HG03103 (cell line): ENCODE data around the gene ADORA2A.

Experiments
- ATAC-seq: cut with Tn5 transposase; IDR thresholded peaks from one replicate; pipeline ENCODE4 v1.9.1; 2021; ENCODE audit warnings: low read depth; ENCODE audit not compliant: unreplicated experiment

ADORA2A gene

DNA sequence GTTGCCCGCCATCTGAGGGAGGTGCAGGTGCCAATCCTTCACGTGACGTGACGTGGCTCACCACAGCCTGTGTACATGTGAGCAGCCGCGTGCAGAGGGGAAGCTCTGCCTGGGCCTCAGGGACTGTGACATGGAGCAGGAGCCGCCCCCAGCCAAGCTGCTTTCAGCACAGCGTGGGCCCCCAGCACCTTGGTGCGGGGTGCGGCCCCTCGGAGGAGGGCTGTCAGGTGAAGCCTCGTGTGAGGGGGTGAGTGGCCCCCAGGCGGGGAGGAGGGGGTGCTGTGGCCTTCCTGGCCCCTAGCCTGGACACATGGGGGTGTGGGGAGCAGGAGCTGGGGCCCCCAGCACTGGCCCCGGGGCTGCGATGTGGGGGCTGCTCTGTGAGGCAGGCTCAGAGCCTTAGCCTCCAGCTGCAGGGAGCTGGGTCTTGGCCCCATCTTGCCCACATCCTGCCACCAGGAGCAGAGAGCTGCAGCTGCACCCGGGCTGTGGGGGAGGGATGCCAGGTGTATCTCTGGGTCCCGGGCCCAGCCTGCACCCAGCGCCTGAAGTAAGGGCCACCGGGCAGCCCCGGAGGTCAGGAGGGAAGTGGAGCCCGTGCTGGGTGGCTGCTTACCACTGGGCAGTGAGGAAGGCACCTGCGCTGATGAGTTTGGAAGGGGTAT lies at the start of gene ADORA2A:
TSS of gene ADORA2A (plus strand) at position 100 of the 665 bp plus-strand sequence. CDS start 5,806 bp downstream, outside the sequence.
- no peak for ATAC-seq

DNA sequence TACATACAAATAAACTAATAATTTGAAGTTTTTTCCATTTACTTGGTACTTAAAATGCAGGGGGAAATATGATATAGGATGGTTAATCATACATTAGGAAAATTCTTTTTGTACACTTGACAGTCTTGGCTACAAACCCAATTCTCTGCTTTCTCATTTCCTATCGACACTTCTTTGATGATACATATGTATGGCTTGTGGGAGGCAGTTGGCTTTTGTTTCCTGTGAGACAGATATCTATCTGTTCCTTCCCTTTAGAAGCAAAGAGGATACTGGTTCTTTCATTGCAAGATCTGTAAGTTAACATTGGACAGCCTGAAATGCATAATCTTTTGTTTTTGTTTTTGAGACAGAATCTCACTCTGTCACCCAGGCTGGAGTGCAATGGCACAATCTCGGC lies 47.9 kb upstream of the ADORA2A start:
- ATAC-seq: no peak

DNA sequence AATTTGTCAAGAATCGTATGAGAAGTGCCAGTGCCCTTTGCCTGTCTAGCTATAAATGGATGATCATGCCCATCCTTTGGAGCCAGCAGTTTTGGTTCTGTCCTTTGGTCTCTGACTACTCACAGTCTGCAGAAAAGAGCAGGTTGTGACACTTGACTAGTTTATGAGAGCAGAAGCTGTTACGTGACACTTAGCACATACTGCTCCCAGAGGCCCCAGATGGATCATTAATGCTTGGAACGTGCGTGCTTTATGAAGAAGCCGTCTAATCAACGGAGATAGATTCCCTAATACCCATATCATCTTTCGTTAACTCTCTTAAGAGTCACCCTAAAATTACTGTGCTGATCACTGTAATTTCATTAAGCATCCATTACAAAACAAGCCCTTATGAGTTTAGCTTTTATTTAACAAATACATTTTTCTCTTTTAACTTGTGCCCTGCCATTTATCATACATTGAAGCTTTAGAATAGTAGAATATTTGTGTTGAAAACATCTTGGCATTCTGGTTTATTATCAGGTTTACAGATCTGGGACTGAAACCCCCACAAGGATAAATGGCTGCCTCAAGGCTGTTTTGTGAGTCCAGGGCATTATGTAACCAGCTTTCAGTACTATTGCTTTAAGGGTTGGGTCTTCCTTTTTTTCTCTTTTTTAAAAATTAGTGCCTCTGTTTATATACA lies 47.0 kb upstream of the ADORA2A start:
- ATAC-seq: no peak

DNA sequence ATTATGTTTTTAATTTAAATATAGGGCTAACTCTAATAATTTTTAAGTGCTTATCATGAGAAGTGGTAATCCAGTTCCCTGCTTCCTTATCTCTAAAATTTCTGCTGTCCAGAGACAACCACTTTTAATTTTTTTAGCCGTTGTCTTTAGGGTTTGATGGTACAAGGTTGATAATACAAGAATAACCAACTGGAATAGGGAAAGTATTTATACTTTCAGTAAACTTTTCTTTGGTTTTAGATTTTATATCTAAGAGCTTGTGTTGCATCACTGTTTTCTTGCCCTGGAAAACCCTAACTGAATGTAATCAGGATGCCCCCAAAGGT lies 46.5 kb upstream of the ADORA2A start:
- no peak for ATAC-seq

DNA sequence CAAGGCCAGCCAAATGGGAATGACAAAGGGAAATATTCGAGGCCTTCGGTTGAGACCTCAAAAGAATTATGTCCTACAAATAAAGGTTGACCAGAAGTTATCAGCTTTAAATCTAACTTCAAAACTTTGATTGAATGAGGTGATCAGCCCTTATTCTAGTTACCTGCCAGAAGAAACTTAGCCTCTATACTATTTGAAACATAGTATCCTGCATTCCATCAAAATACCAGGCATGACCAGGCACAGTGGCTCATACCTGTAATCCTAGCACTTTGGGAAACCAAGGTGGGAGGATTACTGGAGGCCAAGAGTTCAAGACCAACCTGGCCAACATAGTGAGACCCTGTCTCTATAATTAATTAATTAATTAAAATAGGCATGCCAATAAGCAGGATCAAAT lies 44.3 kb upstream of the ADORA2A start:
- ATAC-seq: no peak

DNA sequence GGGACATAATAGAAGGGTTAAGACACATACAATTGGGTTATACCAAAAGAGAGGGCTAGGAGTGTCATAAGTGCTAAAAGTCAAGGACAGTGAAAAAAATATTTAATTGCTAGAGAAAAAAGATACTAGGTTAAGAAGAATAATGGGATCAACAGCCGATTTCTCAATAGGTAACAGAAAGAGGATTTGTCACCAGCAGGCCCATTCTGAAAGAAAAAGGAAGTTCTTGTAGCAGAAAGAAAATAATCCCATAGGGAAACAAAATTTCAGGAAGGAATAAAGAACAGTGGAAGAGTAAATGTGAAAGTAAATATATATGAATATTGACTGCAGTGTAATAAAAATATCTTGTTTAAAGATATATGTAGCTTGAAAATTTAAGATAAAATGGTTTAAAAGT lies 43.3 kb upstream of the ADORA2A start:
- no peak for ATAC-seq

DNA sequence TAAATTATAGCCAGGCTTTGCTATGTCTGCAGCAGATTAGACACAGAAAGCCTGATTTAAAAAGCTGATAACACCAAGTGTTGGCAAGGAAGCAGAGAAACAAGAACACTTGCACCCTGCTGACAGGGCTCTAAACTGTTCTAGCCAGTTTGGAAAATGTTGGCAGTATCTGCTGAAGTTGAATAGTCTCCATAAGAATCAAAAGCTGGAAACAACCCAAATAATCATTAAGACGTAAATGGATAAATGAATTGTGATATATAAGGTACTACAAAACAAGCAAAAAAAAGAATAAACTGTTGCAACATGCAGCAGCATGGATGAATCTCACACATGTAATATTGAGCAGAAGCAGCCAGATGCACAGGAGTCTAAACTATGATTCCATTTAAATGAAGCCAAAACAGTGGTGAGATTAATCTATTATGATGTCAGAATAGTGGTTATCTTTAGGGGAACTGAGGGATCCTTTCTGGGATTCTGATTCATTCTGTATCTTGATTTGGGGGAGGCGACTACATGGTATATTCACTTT lies 40.4 kb upstream of the ADORA2A start:
- ATAC-seq: no peak

DNA sequence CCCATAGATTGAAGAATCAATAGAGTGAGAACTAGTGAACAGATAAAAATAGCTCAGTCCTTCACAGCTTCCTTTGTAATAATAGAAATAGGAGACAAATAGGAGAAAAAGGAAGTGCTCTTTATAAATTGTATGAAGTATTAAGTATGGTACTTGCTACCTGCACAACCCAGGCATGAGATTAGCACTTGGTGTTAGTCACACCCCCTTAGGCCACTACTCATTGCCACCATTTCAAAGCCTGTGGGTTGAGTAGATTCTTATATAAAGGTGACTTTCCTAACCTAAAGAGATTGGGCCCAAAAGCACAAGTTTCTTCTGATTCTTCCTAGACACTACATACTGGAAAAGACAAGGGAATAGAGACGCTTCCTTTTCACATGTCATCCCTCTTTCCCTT lies 37.7 kb upstream of the ADORA2A start:
- no peak for ATAC-seq

DNA sequence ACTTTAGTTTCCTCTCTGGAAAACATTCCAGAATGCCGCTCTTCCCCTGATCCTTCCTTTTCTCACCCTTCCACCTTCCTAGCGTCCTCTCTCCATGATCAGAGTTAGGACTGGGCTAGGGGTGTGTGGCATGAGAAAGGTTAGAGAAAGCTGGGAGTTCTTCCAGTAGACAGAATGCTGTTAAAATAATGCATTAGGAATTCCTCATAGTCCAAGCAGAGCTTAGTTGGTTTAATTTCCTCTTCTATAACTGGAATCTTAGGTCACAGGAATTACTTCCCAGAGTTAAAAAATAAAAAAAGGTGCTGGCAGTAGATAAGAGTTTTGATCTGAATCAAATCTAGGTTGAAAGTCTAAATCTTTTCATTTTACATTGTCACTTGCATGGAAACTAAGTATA lies 37.2 kb upstream of the ADORA2A start:
- no peak for ATAC-seq

DNA sequence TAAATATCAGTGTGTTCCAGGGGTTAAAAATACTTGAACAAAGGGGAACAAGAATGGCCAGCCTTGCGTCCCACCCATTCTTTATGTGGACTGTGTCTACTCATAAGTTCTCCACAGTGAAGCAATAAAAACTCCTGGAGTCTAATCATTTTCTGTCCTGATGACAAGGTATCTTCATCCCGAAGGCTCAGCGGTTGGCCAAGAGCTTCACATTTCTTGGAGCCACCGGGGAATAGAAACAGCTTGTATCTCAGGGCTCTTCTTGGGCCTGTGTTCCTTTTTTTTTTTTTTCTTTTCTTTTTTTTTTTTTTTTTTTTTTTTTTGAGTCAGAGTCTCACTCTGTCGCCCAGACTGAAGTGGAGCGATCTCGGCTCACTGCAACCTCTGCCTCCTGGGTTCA lies 36.8 kb upstream of the ADORA2A start:
- no peak for ATAC-seq

DNA sequence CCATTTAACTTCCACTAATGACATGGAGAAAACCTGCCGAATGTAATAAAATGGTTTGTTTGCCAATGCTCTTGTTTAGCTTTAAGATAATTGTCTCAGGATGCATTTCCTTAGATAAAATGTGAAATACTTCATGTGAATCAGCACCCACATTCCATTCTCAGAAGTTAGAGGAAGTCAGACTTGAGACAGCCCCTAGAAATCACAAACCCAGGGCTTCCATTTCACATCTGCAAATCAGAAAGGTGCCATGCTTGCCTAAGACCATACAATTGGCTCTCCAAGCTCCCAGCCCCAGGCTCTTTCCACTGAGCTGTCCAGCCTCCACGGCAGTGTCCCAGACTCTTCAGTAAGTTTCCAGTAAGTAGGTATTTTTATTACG lies 35.6 kb upstream of the ADORA2A start:
- no peak for ATAC-seq

DNA sequence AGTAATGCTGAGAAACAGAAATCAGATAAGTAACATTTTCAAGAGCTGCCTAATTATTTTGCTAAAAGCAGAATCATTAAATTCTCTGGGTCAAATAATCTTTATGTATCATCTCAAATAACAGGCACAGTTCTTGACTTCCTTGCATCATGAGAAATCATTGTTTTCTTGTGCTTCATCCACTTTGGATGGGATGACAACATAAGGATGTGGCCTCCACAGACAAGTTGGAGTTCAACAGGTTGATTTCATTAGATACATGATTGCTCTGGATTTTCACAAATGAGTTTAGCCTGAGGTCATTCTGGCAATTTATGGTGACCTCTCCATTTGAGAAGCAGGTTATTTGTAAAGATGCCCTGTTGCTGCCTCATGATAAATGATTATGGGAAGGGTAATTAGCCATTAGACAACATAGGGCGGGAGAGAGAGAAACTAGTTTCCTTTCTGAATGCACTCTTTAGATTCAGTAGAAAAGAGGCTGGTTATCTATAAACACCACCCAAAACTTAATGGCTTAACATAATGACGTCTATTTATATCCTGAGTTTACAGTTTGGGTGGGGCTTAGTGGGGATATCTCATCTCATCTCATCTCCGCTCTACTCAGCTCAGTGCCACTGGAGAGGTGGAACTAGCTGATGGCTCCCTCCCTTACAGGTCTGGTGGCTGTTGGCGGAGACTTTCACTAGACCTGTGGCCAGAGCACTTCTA lies 35.0 kb upstream of the ADORA2A start:
- no peak for ATAC-seq

DNA sequence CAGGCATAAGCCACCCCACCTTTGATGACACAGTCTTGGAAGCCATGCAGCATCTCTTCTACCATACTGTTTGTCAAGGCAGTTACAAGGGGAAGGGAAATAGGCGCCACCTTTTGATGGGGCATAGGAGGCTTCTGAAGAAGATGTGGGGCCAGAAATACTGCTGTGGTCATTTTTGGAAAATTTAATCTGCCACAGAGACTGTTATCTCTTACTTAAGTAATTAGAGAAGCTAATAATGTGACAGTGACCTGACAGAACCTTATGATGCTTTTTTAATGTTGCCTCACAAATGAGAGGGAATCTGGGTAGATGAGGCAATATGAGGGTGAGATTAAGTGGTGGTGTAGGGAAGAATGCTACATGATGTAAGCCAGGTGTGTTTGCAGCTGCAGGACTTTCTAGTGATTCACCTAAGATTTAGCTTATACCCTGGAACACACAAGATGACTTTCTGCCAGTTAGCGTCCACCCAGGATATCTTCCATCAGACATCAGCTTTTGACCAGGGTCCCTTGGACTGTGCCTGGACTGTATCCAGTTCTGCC lies 34.3 kb upstream of the ADORA2A start:
- ATAC-seq: no peak

DNA sequence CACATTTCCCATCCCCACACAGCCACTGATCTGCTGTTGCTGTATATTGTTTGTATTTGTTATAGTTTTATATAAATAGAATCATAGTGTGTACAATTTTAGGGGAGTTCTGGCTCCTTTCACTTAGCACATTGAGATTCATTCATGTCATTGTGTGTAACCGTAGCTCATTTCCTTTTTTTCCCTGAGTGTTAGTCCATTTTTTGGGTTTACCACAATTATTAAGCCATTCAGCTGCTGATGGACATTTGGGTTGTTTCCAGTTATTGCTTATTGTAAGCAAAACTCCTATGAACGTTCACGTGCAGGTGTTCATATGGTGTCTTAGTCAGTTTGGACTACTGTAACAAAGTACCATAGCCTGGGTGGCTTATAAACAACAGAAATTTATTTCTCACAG lies 33.6 kb upstream of the ADORA2A start:
- no peak for ATAC-seq

DNA sequence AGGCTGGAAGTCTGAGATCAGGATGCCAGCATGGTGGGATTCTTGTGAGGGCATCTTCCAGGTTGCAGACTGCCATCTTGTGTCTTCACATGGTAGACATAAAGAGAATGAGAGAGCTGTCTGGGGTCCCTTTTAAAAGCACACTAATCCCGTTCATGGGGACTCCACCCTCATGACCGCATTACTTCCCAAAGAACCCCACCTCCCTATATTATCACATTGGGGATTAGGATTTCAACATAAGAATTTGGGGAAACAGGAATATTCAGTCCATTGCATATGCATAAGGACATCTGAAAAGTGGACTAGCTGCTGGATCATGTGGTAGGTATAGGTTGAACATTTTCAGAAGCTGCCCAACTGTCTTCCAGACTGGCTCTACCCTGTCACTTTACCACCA lies 33.1 kb upstream of the ADORA2A start:
- ATAC-seq: no peak

DNA sequence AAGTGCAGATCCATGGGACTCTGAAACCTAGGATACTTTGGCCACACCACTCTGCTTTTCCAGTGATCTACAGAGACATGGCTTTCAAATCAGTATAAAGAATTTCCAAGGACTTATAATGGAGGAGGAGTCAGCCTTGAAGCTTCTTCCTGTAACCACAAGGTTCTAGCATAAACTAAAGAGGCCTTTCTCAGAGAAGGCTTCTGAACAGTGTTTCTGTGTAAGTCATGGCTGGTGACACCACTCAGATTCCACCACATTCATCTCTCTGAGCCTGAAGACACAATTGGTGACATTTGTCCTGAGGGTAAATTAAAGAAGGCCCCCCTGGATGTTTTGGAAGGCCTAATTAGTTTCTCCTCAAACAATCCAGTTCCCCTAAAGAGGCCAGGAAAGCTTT lies 29.0 kb upstream of the ADORA2A start:
- ATAC-seq: no peak

DNA sequence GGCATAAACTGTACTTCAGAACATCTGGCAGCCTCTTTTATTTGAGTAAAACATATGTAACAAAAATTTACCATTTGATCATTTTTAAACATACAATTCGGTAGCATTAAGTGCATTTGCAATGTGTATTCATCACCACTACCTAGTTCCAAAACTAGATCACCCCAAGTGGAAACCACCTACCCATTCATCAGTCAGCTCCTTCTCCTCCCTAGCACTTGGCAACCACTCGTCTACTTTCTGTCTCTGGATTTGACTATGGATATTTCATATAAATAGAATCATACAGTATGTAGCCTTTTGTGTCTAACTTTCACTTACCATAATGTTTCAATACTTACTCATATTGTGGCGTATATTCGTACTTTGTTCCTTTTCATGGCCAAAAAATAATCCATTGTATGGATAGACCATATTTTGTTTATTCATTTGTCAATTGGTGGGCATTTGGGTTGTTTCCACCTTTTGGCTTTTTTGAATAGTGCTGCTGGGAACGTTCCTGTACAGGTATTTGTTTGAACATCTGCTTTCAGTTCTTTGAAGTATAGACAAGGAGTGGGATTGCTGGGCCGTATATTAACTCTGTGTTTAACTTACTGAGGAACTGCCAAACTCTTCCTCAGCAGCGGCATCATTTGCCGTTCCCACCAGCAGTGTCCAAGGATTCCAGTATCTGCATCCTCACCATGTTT lies 27.2 kb upstream of the ADORA2A start:
- ATAC-seq: no peak

DNA sequence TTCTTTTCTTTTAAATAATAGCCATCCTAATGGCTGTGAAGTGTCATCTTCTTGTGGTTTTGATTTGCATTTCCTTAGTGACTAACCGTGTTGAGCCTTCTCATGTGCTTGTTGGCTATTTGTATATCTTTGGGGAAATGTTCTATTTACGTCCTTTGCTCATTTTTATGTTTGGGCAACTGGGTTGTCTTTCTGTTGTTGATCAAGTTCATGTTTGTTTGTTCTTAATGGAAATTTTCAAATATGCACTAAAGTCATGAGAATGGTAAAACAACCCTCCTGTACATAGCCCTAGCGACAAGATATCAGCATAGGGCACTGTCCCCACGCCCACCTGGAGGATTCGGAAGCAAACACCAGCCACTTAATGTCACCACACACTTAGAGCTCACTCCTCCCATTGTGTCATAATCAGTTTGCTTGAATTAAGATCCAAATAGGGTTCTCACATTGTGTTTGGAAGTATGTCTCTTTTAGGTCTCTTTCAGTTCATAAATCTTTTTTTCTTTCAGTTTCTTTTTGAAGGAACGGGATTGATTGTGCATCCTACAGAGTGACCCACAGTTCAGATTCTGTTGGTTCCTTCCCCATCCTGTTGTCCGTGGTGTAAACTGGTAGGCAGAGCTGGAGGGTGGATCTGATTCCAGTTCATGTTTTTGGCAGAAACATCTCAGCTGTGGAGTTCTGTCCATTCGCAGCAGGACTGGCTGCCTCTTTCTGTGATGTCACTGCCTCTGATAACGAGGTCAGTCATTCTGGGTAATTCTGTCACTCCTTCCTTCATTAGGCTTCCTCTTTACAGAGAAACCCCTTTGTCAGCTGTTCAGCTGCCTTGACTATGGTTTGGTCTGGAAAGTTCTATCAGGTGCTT lies 26.4 kb upstream of the ADORA2A start:
- ATAC-seq: no peak

DNA sequence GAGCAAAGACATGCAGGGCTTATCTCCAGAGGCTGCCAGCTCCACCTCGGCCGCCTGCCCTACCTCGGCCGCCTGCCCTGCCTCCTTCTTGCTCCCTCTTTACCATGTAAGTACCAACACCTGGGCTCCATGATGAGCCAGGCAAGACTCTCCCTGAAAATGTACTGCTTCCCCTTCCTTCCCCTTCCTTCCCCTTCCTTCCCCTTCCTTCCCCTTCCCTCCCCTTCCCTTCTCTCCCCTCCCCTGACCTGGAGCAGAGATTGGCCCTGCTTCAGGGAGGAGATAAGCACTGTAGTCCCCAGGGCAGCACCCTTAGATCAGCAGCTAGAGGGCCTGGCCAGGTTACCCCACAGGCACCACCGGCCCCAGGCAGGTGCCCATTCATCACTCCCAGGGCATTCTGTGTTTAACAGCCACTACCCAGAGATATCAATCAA lies 25.4 kb upstream of the ADORA2A start:
- ATAC-seq: no peak
